Adrenal gland (tissue), 5 donors: ENCODE results near the gene CYP1A2.

Experiments
- CTCF ChIP-seq, 6 experiments: fragments of 450-650 bp in 4 of 6; fragments of 200-600 bp in 2 of 6; sonication (generic) in 1 of 6; IDR thresholded peaks; 1 replicate in 5 of 6; 2 replicates in 1 of 6; pipeline versions ENCODE4 v1.5.1 to v1.8.0; 2016 to 2021; ENCODE audit warnings: antibody characterized with exemption in 6 of 6, mild to moderate bottlenecking in 2 of 6, moderate library complexity in 1 of 6
- POLR2A ChIP-seq, 2 donors: fragments of 450-650 bp; IDR thresholded peaks; one replicate each; pipeline ENCODE4 v1.6.1; 2017; ENCODE audit warnings: antibody characterized with exemption in 2 of 2, mild to moderate bottlenecking in 2 of 2, moderate library complexity in 1 of 2
- donor health status: DM: no; HTN: no; CAD: no.

- no peak for TF ChIP-seq CTCF (IDR thresholded peaks at IDR 0.05)
- TF ChIP-seq POLR2A (IDR thresholded peaks at IDR 0.05): no peak
These were observed 38.8 kb upstream of the CYP1A2 start for GRCh38 chr15:74709892-74710291.
